Measurements from ENCODE around the gene IL7R.
"Not testable (repeated sequence)": the region's sequence is repeated elsewhere in the genome, so short reads cannot be mapped to it uniquely, and the experiment has no call there.

The IL7R gene

GRCh38 chr5:35845508-35845907 lies 11.2 kb upstream of the IL7R start:
- not testable (repeated sequence) for H3K36me3 ChIP-seq (ENCODE audit: control insufficient read depth in 1 of 2, insufficient read depth in 2 of 2, low read length in 2 of 2); H3K27ac ChIP-seq (ENCODE audit: low read length); H3K4me3 ChIP-seq (ENCODE audit: low read depth in 1 of 2, low read length in 2 of 2); H3K9me3 ChIP-seq (ENCODE audit: control insufficient read depth in 1 of 2, low read length in 2 of 2); H3K4me1 ChIP-seq (ENCODE audit: control insufficient read depth in 1 of 2, insufficient read depth in 2 of 2, low read length in 2 of 2); H3K27me3 ChIP-seq (ENCODE audit: low read depth, low read length)

GRCh38 chr5:35847491-35847890 lies 9.2 kb upstream of the IL7R start:
- no peaks in the 10 kb centered on the region for H3K4me1 ChIP-seq (ENCODE audit: control insufficient read depth in 1 of 2, insufficient read depth in 2 of 2, low read length in 2 of 2)
- no peak overlapping the region for H3K27ac ChIP-seq (ENCODE audit: low read length)
- H3K4me3 ChIP-seq (ENCODE audit: low read depth in 1 of 2, low read length in 2 of 2) = no peak overlapping the region
- H3K9me3 ChIP-seq (ENCODE audit: control insufficient read depth in 1 of 2, low read length in 2 of 2) = peaks cover 0 to 5% of the 10 kb centered on the region in 2 donors
- no peaks in the 10 kb centered on the region for H3K27me3 ChIP-seq (ENCODE audit: low read depth, low read length)
- no peaks in the 10 kb centered on the region for H3K36me3 ChIP-seq (ENCODE audit: control insufficient read depth in 1 of 2, insufficient read depth in 2 of 2, low read length in 2 of 2)

- no peaks in the 10 kb centered on the region for H3K4me1 ChIP-seq (ENCODE audit: control insufficient read depth in 1 of 2, insufficient read depth in 2 of 2, low read length in 2 of 2)
- no peaks in the 10 kb centered on the region for H3K27me3 ChIP-seq (ENCODE audit: low read depth, low read length)
- H3K36me3 ChIP-seq (ENCODE audit: control insufficient read depth in 1 of 2, insufficient read depth in 2 of 2, low read length in 2 of 2) = no peaks in the 10 kb centered on the region
- peaks cover 0 to 5% of the 10 kb centered on the region in 2 donors for H3K9me3 ChIP-seq (ENCODE audit: control insufficient read depth in 1 of 2, low read length in 2 of 2)
- no peak overlapping the region for H3K27ac ChIP-seq (ENCODE audit: low read length)
- no peak overlapping the region for H3K4me3 ChIP-seq (ENCODE audit: low read depth in 1 of 2, low read length in 2 of 2)
These were observed 8.7 kb upstream of the IL7R start for GRCh38 chr5:35847961-35848360.

GRCh38 chr5:35849860-35850259 lies 6.8 kb upstream of the IL7R start:
- Histone ChIP-seq H3K27ac (ENCODE audit: low read length) (no peak overlapping the region), H3K4me1 (ENCODE audit: control insufficient read depth in 1 of 2, insufficient read depth in 2 of 2, low read length in 2 of 2) (no peaks in the 10 kb centered on the region), H3K36me3 (ENCODE audit: control insufficient read depth in 1 of 2, insufficient read depth in 2 of 2, low read length in 2 of 2) (no peaks in the 10 kb centered on the region), H3K27me3 (ENCODE audit: low read depth, low read length) (no peaks in the 10 kb centered on the region), H3K9me3 (ENCODE audit: control insufficient read depth in 1 of 2, low read length in 2 of 2) (peaks cover 0 to 5% of the 10 kb centered on the region in 2 donors), H3K4me3 (ENCODE audit: low read depth in 1 of 2, low read length in 2 of 2) (no peak overlapping the region)

- no peaks in the 10 kb centered on the region for H3K4me1 ChIP-seq (ENCODE audit: control insufficient read depth in 1 of 2, insufficient read depth in 2 of 2, low read length in 2 of 2)
- no peaks in the 10 kb centered on the region for H3K9me3 ChIP-seq (ENCODE audit: control insufficient read depth in 1 of 2, low read length in 2 of 2)
- no peak overlapping the region for H3K27ac ChIP-seq (ENCODE audit: low read length)
- no peaks in the 10 kb centered on the region for H3K36me3 ChIP-seq (ENCODE audit: control insufficient read depth in 1 of 2, insufficient read depth in 2 of 2, low read length in 2 of 2)
- H3K27me3 ChIP-seq (ENCODE audit: low read depth, low read length) = no peaks in the 10 kb centered on the region
- H3K4me3 ChIP-seq (ENCODE audit: low read depth in 1 of 2, low read length in 2 of 2) = peak overlapping the region; percentile 30 to 52
These were observed 5.6 kb upstream of the IL7R start for GRCh38 chr5:35850967-35851680.

- Histone ChIP-seq H3K4me3 (ENCODE audit: low read depth in 1 of 2, low read length in 2 of 2) (no peak overlapping the region), H3K27me3 (ENCODE audit: low read depth, low read length) (no peaks in the 10 kb centered on the region), H3K36me3 (ENCODE audit: control insufficient read depth in 1 of 2, insufficient read depth in 2 of 2, low read length in 2 of 2) (no peaks in the 10 kb centered on the region), H3K27ac (ENCODE audit: low read length) (no peak overlapping the region), H3K4me1 (ENCODE audit: control insufficient read depth in 1 of 2, insufficient read depth in 2 of 2, low read length in 2 of 2) (no peaks in the 10 kb centered on the region), H3K9me3 (ENCODE audit: control insufficient read depth in 1 of 2, low read length in 2 of 2) (no peaks in the 10 kb centered on the region)
These were observed 4.5 kb upstream of the IL7R start for GRCh38 chr5:35852084-35852734.

GRCh38 chr5:35852773-35853172 lies 3.9 kb upstream of the IL7R start:
- H3K4me1 ChIP-seq (ENCODE audit: control insufficient read depth in 1 of 2, insufficient read depth in 2 of 2, low read length in 2 of 2) = no peaks in the 10 kb centered on the region
- no peak overlapping the region for H3K27ac ChIP-seq (ENCODE audit: low read length)
- H3K9me3 ChIP-seq (ENCODE audit: control insufficient read depth in 1 of 2, low read length in 2 of 2) = no peaks in the 10 kb centered on the region

GRCh38 chr5:35853631-35854030 lies 3.1 kb upstream of the IL7R start:
- Histone ChIP-seq H3K27me3 (ENCODE audit: low read depth, low read length) (no peaks in the 10 kb centered on the region), H3K4me3 (ENCODE audit: low read depth in 1 of 2, low read length in 2 of 2) (no peak overlapping the region), H3K27ac (ENCODE audit: low read length) (no peak overlapping the region)

More at GRCh38 chr5:35852773-35853172, 3.9 kb upstream of the IL7R start:
- H3K36me3 ChIP-seq (ENCODE audit: control insufficient read depth in 1 of 2, insufficient read depth in 2 of 2, low read length in 2 of 2) = no peaks in the 10 kb centered on the region
- no peak overlapping the region for H3K4me3 ChIP-seq (ENCODE audit: low read depth in 1 of 2, low read length in 2 of 2)
- H3K27me3 ChIP-seq (ENCODE audit: low read depth, low read length) = no peaks in the 10 kb centered on the region

GRCh38 chr5:35854248-35854647 lies 2.4 kb upstream of the IL7R start:
- Histone ChIP-seq H3K36me3 (ENCODE audit: control insufficient read depth in 1 of 2, insufficient read depth in 2 of 2, low read length in 2 of 2) (no peaks in the 10 kb centered on the region), H3K9me3 (ENCODE audit: control insufficient read depth in 1 of 2, low read length in 2 of 2) (no peaks in the 10 kb centered on the region), H3K4me3 (ENCODE audit: low read depth in 1 of 2, low read length in 2 of 2) (no peak overlapping the region), H3K27ac (ENCODE audit: low read length) (no peak overlapping the region), H3K4me1 (ENCODE audit: control insufficient read depth in 1 of 2, insufficient read depth in 2 of 2, low read length in 2 of 2) (no peaks in the 10 kb centered on the region), H3K27me3 (ENCODE audit: low read depth, low read length) (no peaks in the 10 kb centered on the region)

More at GRCh38 chr5:35853631-35854030, 3.1 kb upstream of the IL7R start:
- Histone ChIP-seq H3K36me3 (ENCODE audit: control insufficient read depth in 1 of 2, insufficient read depth in 2 of 2, low read length in 2 of 2) (no peaks in the 10 kb centered on the region), H3K9me3 (ENCODE audit: control insufficient read depth in 1 of 2, low read length in 2 of 2) (no peaks in the 10 kb centered on the region), H3K4me1 (ENCODE audit: control insufficient read depth in 1 of 2, insufficient read depth in 2 of 2, low read length in 2 of 2) (no peaks in the 10 kb centered on the region)

- H3K9me3 ChIP-seq (ENCODE audit: control insufficient read depth in 1 of 2, low read length in 2 of 2) = no peaks in the 10 kb centered on the region
- H3K27me3 ChIP-seq (ENCODE audit: low read depth, low read length) = no peaks in the 10 kb centered on the region
- no peaks in the 10 kb centered on the region for H3K4me1 ChIP-seq (ENCODE audit: control insufficient read depth in 1 of 2, insufficient read depth in 2 of 2, low read length in 2 of 2)
- no peaks in the 10 kb centered on the region for H3K36me3 ChIP-seq (ENCODE audit: control insufficient read depth in 1 of 2, insufficient read depth in 2 of 2, low read length in 2 of 2)
- H3K4me3 ChIP-seq (ENCODE audit: low read depth in 1 of 2, low read length in 2 of 2) = no peak overlapping the region
- H3K27ac ChIP-seq (ENCODE audit: low read length) = no peak overlapping the region
These were observed 1.5 kb upstream of the IL7R start for GRCh38 chr5:35855187-35855586.

- H3K27me3 ChIP-seq (ENCODE audit: low read depth, low read length); H3K9me3 ChIP-seq (ENCODE audit: control insufficient read depth in 1 of 2, low read length in 2 of 2); H3K36me3 ChIP-seq (ENCODE audit: control insufficient read depth in 1 of 2, insufficient read depth in 2 of 2, low read length in 2 of 2); H3K27ac ChIP-seq (ENCODE audit: low read length); H3K4me3 ChIP-seq (ENCODE audit: low read depth in 1 of 2, low read length in 2 of 2); H3K4me1 ChIP-seq (ENCODE audit: control insufficient read depth in 1 of 2, insufficient read depth in 2 of 2, low read length in 2 of 2): not testable (repeated sequence)
These were observed 416 bp upstream of the IL7R start for GRCh38 chr5:35856186-35856764.

All from muscle layer of duodenum (tissue), 2 donors.